Osteoblast (primary cell): ENCODE results near the gene QRICH1. TPM values are rescaled to one million over a fixed set of nuclear protein-coding genes. Genes with fewer than 3 reads are reported as not detected.
A peak's percentile ranks its signal among the peaks of the same experiment; 100 is the strongest.

Experiments
- DNase-seq: peaks from one replicate; pipeline ENCODE4 v3.0.0; 2011; ENCODE audit warnings: low spot score, mixed read lengths; ENCODE audit not compliant: insufficient read length; ENCODE audit errors: missing footprints
- H2AFZ ChIP-seq: 2 replicates; pipeline ENCODE4 v1.6.0; 2011; ENCODE audit warnings: mild to moderate bottlenecking, low read length
- H3K27ac ChIP-seq: 2 replicates; pipeline ENCODE4 v1.5.1; 2011; ENCODE audit warnings: mild to moderate bottlenecking, low read depth, low read length, moderate library complexity
- H3K27me3 ChIP-seq: 2 replicates; pipeline ENCODE4 v1.6.0; 2012; ENCODE audit warnings: mild to moderate bottlenecking, control low read depth, inconsistent platforms, low read length, moderate library complexity; ENCODE audit not compliant: insufficient read depth
- H3K36me3 ChIP-seq: 2 replicates; pipeline ENCODE4 v1.5.1; 2011; ENCODE audit warnings: mild to moderate bottlenecking, low read length, control low read depth, moderate library complexity; ENCODE audit not compliant: insufficient read depth
- H3K4me1 ChIP-seq: 2 replicates; pipeline ENCODE4 v1.5.1; 2011; ENCODE audit warnings: mild to moderate bottlenecking, low read length, control low read depth, moderate library complexity; ENCODE audit not compliant: insufficient read depth
- H3K4me2 ChIP-seq: 2 replicates; pipeline ENCODE4 v1.6.0; 2011; ENCODE audit warnings: mild to moderate bottlenecking, low read length; ENCODE audit not compliant: insufficient read depth
- H3K4me3 ChIP-seq: fragments of 200-600 bp; sonication (generic); 3 replicates; pipeline ENCODE4 v1.5.1; 2012; ENCODE audit warnings: mild to moderate bottlenecking, low read length, inconsistent platforms; ENCODE audit not compliant: insufficient read depth
- H3K79me2 ChIP-seq: 2 replicates; pipeline ENCODE4 v1.6.0; 2012; ENCODE audit warnings: mild to moderate bottlenecking, low read length, control low read depth, inconsistent platforms; ENCODE audit not compliant: insufficient read depth
- H3K9me3 ChIP-seq: 2 replicates; pipeline ENCODE4 v1.5.1; 2011; ENCODE audit warnings: low read depth, low read length, control low read depth
- H4K20me1 ChIP-seq: 2 replicates; pipeline ENCODE4 v1.6.0; 2012; ENCODE audit warnings: mild to moderate bottlenecking, low read length, control low read depth; ENCODE audit not compliant: insufficient read depth
- CTCF ChIP-seq: IDR thresholded peaks from 2 replicates; pipeline ENCODE4 v1.5.1; 2011; ENCODE audit warnings: mild to moderate bottlenecking, low read depth, low read length, moderate library complexity; ENCODE audit errors: extremely low read depth
- total RNA-seq: library from RNA; depleted of rRNA; stranded (reverse); fragments of >200 nt; gene quantifications from 2 replicates; pipeline ENCODE4 v1.2.3, GENCODE V29; 2012

QRICH1 gene
- total RNA-seq, 1 donor: 167 TPM

GRCh38 chr3:49015765-49016164 lies 78.1 kb downstream of the QRICH1 start:
- Histone ChIP-seq H2AFZ (no peak overlapping the region), H3K79me2 (peaks cover 67% of the 10 kb centered on the region), H3K27me3 (no peaks in the 10 kb centered on the region), H3K4me1 (peaks cover 21% of the 10 kb centered on the region), H3K36me3 (peaks cover 38% of the 10 kb centered on the region), H3K27ac (no peak overlapping the region), H3K9me3 (no peaks in the 10 kb centered on the region), H3K4me2 (no peak overlapping the region), H4K20me1 (peaks cover 42% of the 10 kb centered on the region), H3K4me3 (no peak overlapping the region)
- DNase-seq: peak; percentile 48
- TF ChIP-seq CTCF: no peak

- Histone ChIP-seq H3K79me2 (peaks cover 64% of the 10 kb centered on the region), H4K20me1 (peaks cover 42% of the 10 kb centered on the region), H3K9me3 (no peaks in the 10 kb centered on the region), H3K4me1 (peaks cover 17% of the 10 kb centered on the region), H3K4me3 (no peak overlapping the region), H3K27me3 (no peaks in the 10 kb centered on the region), H2AFZ (no peak overlapping the region), H3K36me3 (peaks cover 38% of the 10 kb centered on the region), H3K4me2 (no peak overlapping the region), H3K27ac (no peak overlapping the region)
- no peak for TF ChIP-seq CTCF
- peak; percentile 44 for DNase-seq
Measured at GRCh38 chr3:49015072-49015471, 78.8 kb downstream of the QRICH1 start.

GRCh38 chr3:49013738-49014660 lies 79.9 kb downstream of the QRICH1 start:
- no peaks in the 10 kb centered on the region for H3K27me3 ChIP-seq
- H3K4me2 ChIP-seq: no peak overlapping the region
- peaks cover 68% of the 10 kb centered on the region for H3K79me2 ChIP-seq
- H3K27ac ChIP-seq: no peak overlapping the region
- no peaks in the 10 kb centered on the region for H3K9me3 ChIP-seq
- H2AFZ ChIP-seq: no peak overlapping the region
- H4K20me1 ChIP-seq: peaks cover 47% of the 10 kb centered on the region
- peaks cover 12% of the 10 kb centered on the region for H3K4me1 ChIP-seq
- TF ChIP-seq CTCF: peak; percentile 71
- peak; percentile 89 for DNase-seq
- H3K36me3 ChIP-seq: peaks cover 38% of the 10 kb centered on the region
- H3K4me3 ChIP-seq: no peak overlapping the region

GRCh38 chr3:49013113-49013737 lies 80.6 kb downstream of the QRICH1 start:
- DNase-seq: peak; percentile 50
- Histone ChIP-seq H2AFZ (no peak overlapping the region), H3K4me2 (no peak overlapping the region), H3K79me2 (peaks cover 71% of the 10 kb centered on the region), H3K27ac (no peak overlapping the region), H3K27me3 (no peaks in the 10 kb centered on the region), H3K36me3 (peaks cover 38% of the 10 kb centered on the region), H4K20me1 (peaks cover 52% of the 10 kb centered on the region), H3K4me3 (no peak overlapping the region), H3K4me1 (peaks cover 7% of the 10 kb centered on the region), H3K9me3 (no peaks in the 10 kb centered on the region)
- no peak for TF ChIP-seq CTCF
